Common myeloid progenitor, CD34-positive (primary cell): Measurements from ENCODE around the gene ITPKB.
A peak's percentile ranks its signal among the peaks of the same experiment; 100 is the strongest.
"Not testable (repeated sequence)": the region's sequence is repeated elsewhere in the genome, so short reads cannot be mapped to it uniquely, and the experiment has no call there.

ENCODE experiments used
- CTCF ChIA-PET: fragments of 350-600 bp; sonication (Branson Sonifier 250); formaldehyde crosslinking; loops from one replicate; lab custom pipeline; 2021; ENCODE audit warnings: antibody characterized with exemption; lab: Charles Lee
- POLR2A ChIA-PET: fragments of 350-600 bp; sonication (Branson Sonifier 250); formaldehyde crosslinking; loops from one replicate; lab custom pipeline; 2021; ENCODE audit warnings: antibody characterized with exemption; lab: Charles Lee
- DNase-seq, 3 donors: peaks; one replicate each; pipeline versions ENCODE4 v3.0.0 to v3.0.0-alpha.2; 2013
- H3K27ac ChIP-seq, 2 experiments: 1 replicate in 1 of 2; 2 replicates in 1 of 2; pipeline ENCODE4 v1.7.0; 2013; ENCODE audit warnings: inconsistent platforms in 2 of 2, low read length in 2 of 2, mild to moderate bottlenecking in 2 of 2, low read depth in 1 of 2, moderate library complexity in 1 of 2; ENCODE audit not compliant: severe bottlenecking in 2 of 2, insufficient read depth in 1 of 2, poor library complexity in 1 of 2
- H3K27me3 ChIP-seq, 5 experiments: replicated peaks in 2 of 5; 1 replicate in 3 of 5; 2 replicates in 2 of 5; pipeline versions ENCODE4 v1.6.1 to v1.7.0; 2013; ENCODE audit warnings: low read length in 4 of 5, mild to moderate bottlenecking in 2 of 5, moderate library complexity in 2 of 5, inconsistent platforms in 1 of 5; ENCODE audit not compliant: insufficient read depth in 5 of 5, control insufficient read depth in 4 of 5
- H3K36me3 ChIP-seq, 4 experiments: 1 replicate in 2 of 4; 2 replicates in 2 of 4; pipeline versions ENCODE4 v1.6.1 to v1.7.0; 2013; ENCODE audit warnings: low read length in 3 of 4, control low read depth in 1 of 4, mild to moderate bottlenecking in 1 of 4; ENCODE audit not compliant: control insufficient read depth in 4 of 4, insufficient read depth in 4 of 4
- H3K4me1 ChIP-seq, 4 experiments: 1 replicate in 3 of 4; 2 replicates in 1 of 4; pipeline versions ENCODE4 v1.6.1 to v1.7.1; 2013; ENCODE audit warnings: low read length in 3 of 4, mild to moderate bottlenecking in 3 of 4, control low read depth in 1 of 4, inconsistent platforms in 1 of 4, moderate library complexity in 1 of 4; ENCODE audit not compliant: control insufficient read depth in 4 of 4, insufficient read depth in 4 of 4; ENCODE audit errors: control extremely low read depth in 1 of 4
- H3K4me3 ChIP-seq, 7 experiments: 1 replicate in 4 of 7; 2 replicates in 3 of 7; pipeline versions ENCODE4 v1.5.1 to v1.7.0; 2013; ENCODE audit warnings: mild to moderate bottlenecking in 7 of 7, low read length in 6 of 7, moderate library complexity in 6 of 7, inconsistent platforms in 2 of 7, low read depth in 2 of 7, control low read depth in 1 of 7; ENCODE audit not compliant: insufficient read depth in 4 of 7, control insufficient read depth in 1 of 7; ENCODE audit errors: extremely low read depth in 1 of 7
- H3K9me3 ChIP-seq, 5 experiments: 1 replicate in 4 of 5; 2 replicates in 1 of 5; pipeline versions ENCODE4 v1.6.1 to v1.7.1; 2013; ENCODE audit warnings: low read length in 4 of 5, mild to moderate bottlenecking in 2 of 5, inconsistent platforms in 1 of 5, low read depth in 1 of 5, moderate library complexity in 1 of 5; ENCODE audit not compliant: control insufficient read depth in 4 of 5, insufficient read depth in 2 of 5; ENCODE audit errors: control extremely low read depth in 1 of 5
- WGBS: methylation state at CpG from one replicate; pipeline ENCODE4 v1.1.5; 2013; ENCODE audit not compliant: insufficient coverage; 5-methylcytosine and 5-hydroxymethylcytosine counted together

ITPKB gene

DNA sequence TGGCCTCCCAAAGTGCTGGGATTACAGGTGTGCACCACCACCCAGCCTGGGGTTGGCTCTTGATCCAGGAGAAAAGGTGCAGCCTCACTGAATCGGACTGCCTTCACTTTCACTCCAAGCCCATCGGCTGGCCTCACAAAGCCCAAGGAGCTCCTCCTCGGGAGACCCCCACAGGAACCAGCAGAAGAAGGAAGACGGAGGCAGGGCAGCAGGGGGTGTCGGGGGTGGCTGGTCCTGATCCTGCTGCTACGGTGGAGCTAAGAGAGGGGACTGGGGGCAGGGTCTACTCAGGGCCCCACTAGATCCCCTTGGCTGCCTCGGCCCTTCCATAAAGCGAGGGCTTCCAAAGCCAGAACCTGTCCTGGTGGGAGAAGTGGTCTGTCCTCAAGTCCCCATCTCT lies 96.7 kb downstream of the ITPKB start:
- ChIA-PET POLR2A (no interaction called here), CTCF (interaction anchor here (0.8 to 5.4 kb wide), 11 partner anchors 7 to 186 kb away, joined by 3 to 83 read pairs (median 8); no protein-coding TSS in a partner anchor)
- Histone ChIP-seq H3K27me3 (no peaks in the 10 kb centered on the region), H3K36me3 (peaks cover 4 to 62% (median 42%) of the 10 kb centered on the region in 4 experiments), H3K4me1 (peaks cover 3 to 54% (median 45%) of the 10 kb centered on the region in 4 experiments), H3K9me3 (no peaks in the 10 kb centered on the region), H3K4me3 (peak overlapping the region in 2 of 7 experiments; percentile 36 to 55), H3K27ac (peak overlapping the region in 1 of 2 experiments; percentile 65)
- no peak for DNase-seq
- 94% methylated on average over 8 of the region's 8 CpGs for WGBS

GRCh38 chr1:226641671-226642231 lies 97.3 kb downstream of the ITPKB start:
- H3K9me3 ChIP-seq, result no peaks in the 10 kb centered on the region
- WGBS, result 97% methylated on average over 20 of the region's 23 CpGs
- no peak for DNase-seq
- ChIA-PET CTCF (interaction anchor here (0.8 to 5.4 kb wide), 14 partner anchors 7 to 187 kb away, joined by 3 to 83 read pairs (median 6); no protein-coding TSS in a partner anchor), POLR2A (no interaction called here)
- no peak overlapping the region for H3K4me3 ChIP-seq
- H3K27me3 ChIP-seq, result no peaks in the 10 kb centered on the region
- no peak overlapping the region for H3K27ac ChIP-seq
- H3K36me3 ChIP-seq, result peaks cover 7 to 62% (median 43%) of the 10 kb centered on the region in 4 experiments
- peaks cover 3 to 51% (median 45%) of the 10 kb centered on the region in 4 experiments for H3K4me1 ChIP-seq

GRCh38 chr1:226640321-226641136 lies 98.6 kb downstream of the ITPKB start:
- H3K4me3 ChIP-seq, result no peak overlapping the region
- DNase-seq, result no peak
- CTCF ChIA-PET, result interaction anchor here (0.8 to 5.4 kb wide), 9 partner anchors 10 to 188 kb away, joined by 3 to 83 read pairs (median 8); no protein-coding TSS in a partner anchor
- H3K36me3 ChIP-seq, result peaks cover 7 to 64% (median 49%) of the 10 kb centered on the region in 4 experiments
- peaks cover 3 to 48% (median 44%) of the 10 kb centered on the region in 4 experiments for H3K4me1 ChIP-seq
- no peaks in the 10 kb centered on the region for H3K9me3 ChIP-seq
- no peak overlapping the region for H3K27ac ChIP-seq
- WGBS, result 96% methylated on average over 21 of the region's 23 CpGs
- POLR2A ChIA-PET, result interaction anchor here (0.6 kb wide), 1 partner anchor 198 kb away, joined by 3 read pairs; no protein-coding TSS in a partner anchor
- no peaks in the 10 kb centered on the region for H3K27me3 ChIP-seq

- H3K36me3 ChIP-seq, result peaks cover 9 to 68% (median 52%) of the 10 kb centered on the region in 4 experiments
Observed at GRCh38 chr1:226639631-226640061, 99.4 kb downstream of the ITPKB start.

DNA sequence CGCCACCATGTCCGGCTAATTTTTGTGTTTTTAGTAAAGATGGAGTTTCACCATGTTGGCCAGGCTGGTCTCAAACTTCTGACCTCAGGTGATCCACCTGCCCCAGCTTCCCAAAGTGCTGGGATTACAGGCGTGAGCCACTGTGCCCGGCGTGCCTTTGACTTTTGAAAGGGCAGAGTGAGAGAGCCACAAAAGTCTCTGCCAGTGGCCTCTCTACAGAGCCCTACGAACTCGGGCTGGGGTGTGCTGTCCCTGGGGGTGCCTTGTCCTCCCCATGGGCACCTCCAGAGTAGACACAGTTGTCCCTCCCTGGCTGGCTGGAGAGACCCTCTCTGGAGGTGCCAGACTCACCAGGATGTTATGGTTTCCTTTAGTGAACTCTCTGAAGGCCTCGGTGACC lies 99.9 kb downstream of the ITPKB start:
- peaks cover 3 to 39% (median 36%) of the 10 kb centered on the region in 4 experiments for H3K4me1 ChIP-seq
- H3K27ac ChIP-seq, H3K4me3 ChIP-seq, DNase-seq, H3K27me3 ChIP-seq, H3K9me3 ChIP-seq, POLR2A ChIA-PET: not testable (repeated sequence)
- CTCF ChIA-PET, result interaction anchor here (0.7 to 13.8 kb wide), 4 partner anchors 16 to 188 kb away, joined by 3 to 213 read pairs (median 54); no protein-coding TSS in a partner anchor
- peaks cover 10 to 72% (median 54%) of the 10 kb centered on the region in 4 experiments for H3K36me3 ChIP-seq
- 100% methylated on average over 8 of the region's 8 CpGs for WGBS

More at GRCh38 chr1:226639631-226640061, 99.4 kb downstream of the ITPKB start:
- Histone ChIP-seq H3K9me3 (no peaks in the 10 kb centered on the region), H3K27me3 (no peaks in the 10 kb centered on the region), H3K4me1 (peaks cover 3 to 43% (median 39%) of the 10 kb centered on the region in 4 experiments), H3K27ac (no peak overlapping the region), H3K4me3 (no peak overlapping the region)
- DNase-seq, result no peak
- WGBS, result 97% methylated on average over 10 of the region's 18 CpGs
- ChIA-PET POLR2A (no interaction called here), CTCF (interaction anchor here (4.5 to 5.4 kb wide), 2 partner anchors 11 to 46 kb away, joined by 21 to 83 read pairs; no protein-coding TSS in a partner anchor)

DNA sequence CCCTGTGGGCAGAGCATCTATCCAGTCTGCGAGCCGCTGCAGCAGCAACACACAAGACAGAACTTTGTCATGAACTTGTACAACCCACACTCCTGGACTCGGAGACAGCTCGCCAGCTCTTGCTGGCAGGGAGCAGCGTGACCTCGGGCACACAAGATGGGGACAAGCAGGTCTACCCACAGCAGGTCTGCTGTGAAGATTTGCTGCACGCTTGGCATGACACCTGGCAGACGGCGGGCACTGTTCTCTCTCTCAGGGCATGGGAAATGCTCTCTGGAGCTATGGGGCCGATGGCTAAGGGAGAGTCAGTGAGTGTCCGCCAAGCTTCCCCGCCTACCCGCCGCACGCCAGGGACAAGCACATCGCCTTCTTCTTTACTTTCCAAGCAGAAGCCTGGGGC lies 100.5 kb downstream of the ITPKB start:
- no peak overlapping the region for H3K27ac ChIP-seq
- H3K4me3 ChIP-seq, result no peak overlapping the region
- WGBS, result 100% methylated on average over 13 of the region's 16 CpGs
- POLR2A ChIA-PET, result interaction anchor here (0.6 kb wide), 1 partner anchor 308 kb away, joined by 3 read pairs; no protein-coding TSS in a partner anchor
- CTCF ChIA-PET, result interaction anchor here (0.7 to 13.8 kb wide), 5 partner anchors 12 to 189 kb away, joined by 3 to 213 read pairs (median 7); no protein-coding TSS in a partner anchor
- no peaks in the 10 kb centered on the region for H3K27me3 ChIP-seq
- H3K9me3 ChIP-seq, result no peaks in the 10 kb centered on the region
- H3K4me1 ChIP-seq, result peaks cover 2 to 39% (median 35%) of the 10 kb centered on the region in 4 experiments
- peaks cover 10 to 73% (median 56%) of the 10 kb centered on the region in 4 experiments for H3K36me3 ChIP-seq
- no peak for DNase-seq
